GM19467 (cell line): ENCODE data around the gene SH3BP2.

ENCODE experiments used
- ATAC-seq: cut with Tn5 transposase; IDR thresholded peaks from one replicate; pipeline ENCODE4 v1.9.1; 2021; ENCODE audit warnings: mild to moderate bottlenecking, moderate library complexity; ENCODE audit not compliant: unreplicated experiment

Gene SH3BP2

GRCh38 chr4:2871466-2871865 is 78.6 kb downstream of the SH3BP2 start:
- ATAC-seq: no peak

- ATAC-seq: no peak
Measured at GRCh38 chr4:2871911-2872310, 79.0 kb downstream of the SH3BP2 start.

GRCh38 chr4:2873329-2873728 is 80.4 kb downstream of the SH3BP2 start:
- no peak for ATAC-seq

GRCh38 chr4:2874861-2875260 is 82.0 kb downstream of the SH3BP2 start:
- ATAC-seq: no peak

- ATAC-seq: no peak
Measured at GRCh38 chr4:2875556-2875955, 82.7 kb downstream of the SH3BP2 start.

GRCh38 chr4:2878346-2878745 is 85.5 kb downstream of the SH3BP2 start:
- no peak for ATAC-seq

- ATAC-seq: no peak
Measured at GRCh38 chr4:2879026-2879425, 86.1 kb downstream of the SH3BP2 start.

- ATAC-seq: no peak
Measured at GRCh38 chr4:2881431-2881830, 88.5 kb downstream of the SH3BP2 start.

- no peak for ATAC-seq
Measured at GRCh38 chr4:2882341-2882740, 89.5 kb downstream of the SH3BP2 start.

GRCh38 chr4:2886161-2886560 is 93.3 kb downstream of the SH3BP2 start:
- ATAC-seq: no peak

- ATAC-seq: no peak
Measured at GRCh38 chr4:2886622-2887021, 93.7 kb downstream of the SH3BP2 start.

- no peak for ATAC-seq
Measured at GRCh38 chr4:2887343-2887742, 94.5 kb downstream of the SH3BP2 start.

- no peak for ATAC-seq
Measured at GRCh38 chr4:2888886-2889285, 96.0 kb downstream of the SH3BP2 start.
